Right lobe of liver (tissue), 4 donors: ENCODE data around the gene PNPO.

ENCODE experiments used
- POLR2A ChIP-seq: fragments of 450-650 bp; IDR thresholded peaks from one replicate; pipeline ENCODE4 v1.6.1; 2017; ENCODE audit warnings: antibody characterized with exemption, mild to moderate bottlenecking
- TF ChIP-seq, protein P1 (sequence below), 4 donors: fragments of 200-600 bp in 3 of 4; fragments of 450-650 bp in 1 of 4; IDR thresholded peaks; one replicate each; pipeline versions ENCODE4 v1.5.1 to v1.8.0; 2016 to 2022; ENCODE audit warnings: antibody characterized with exemption in 4 of 4, mild to moderate bottlenecking in 2 of 4
- donor health status: DM: no; HTN: no; CAD: no.
- donor health status: DM: no; HTN: no; CAD: no.
- donor health status: DM: no; HTN: yes; CAD: no.

DNA sequence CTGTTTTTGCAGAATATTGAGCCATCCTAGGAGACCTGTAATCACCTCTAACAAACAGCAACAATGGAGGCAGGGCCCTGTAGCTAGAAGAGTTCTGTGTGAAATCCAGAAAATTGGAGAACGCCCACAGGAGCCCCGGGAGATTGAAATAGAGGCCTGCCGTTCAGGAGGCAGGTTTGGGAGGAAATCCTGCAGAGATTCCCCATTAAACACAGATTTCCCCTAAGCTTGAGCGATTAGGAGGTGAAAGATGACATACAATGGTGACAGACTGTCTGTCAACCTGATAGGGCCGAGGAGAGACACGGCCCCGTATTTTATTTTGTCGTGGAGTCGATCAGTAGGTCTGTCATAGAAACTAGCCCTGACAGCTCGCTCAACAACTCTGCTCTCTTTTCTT lies 47.8 kb downstream of the PNPO start:
- TF ChIP-seq, protein P1, sequence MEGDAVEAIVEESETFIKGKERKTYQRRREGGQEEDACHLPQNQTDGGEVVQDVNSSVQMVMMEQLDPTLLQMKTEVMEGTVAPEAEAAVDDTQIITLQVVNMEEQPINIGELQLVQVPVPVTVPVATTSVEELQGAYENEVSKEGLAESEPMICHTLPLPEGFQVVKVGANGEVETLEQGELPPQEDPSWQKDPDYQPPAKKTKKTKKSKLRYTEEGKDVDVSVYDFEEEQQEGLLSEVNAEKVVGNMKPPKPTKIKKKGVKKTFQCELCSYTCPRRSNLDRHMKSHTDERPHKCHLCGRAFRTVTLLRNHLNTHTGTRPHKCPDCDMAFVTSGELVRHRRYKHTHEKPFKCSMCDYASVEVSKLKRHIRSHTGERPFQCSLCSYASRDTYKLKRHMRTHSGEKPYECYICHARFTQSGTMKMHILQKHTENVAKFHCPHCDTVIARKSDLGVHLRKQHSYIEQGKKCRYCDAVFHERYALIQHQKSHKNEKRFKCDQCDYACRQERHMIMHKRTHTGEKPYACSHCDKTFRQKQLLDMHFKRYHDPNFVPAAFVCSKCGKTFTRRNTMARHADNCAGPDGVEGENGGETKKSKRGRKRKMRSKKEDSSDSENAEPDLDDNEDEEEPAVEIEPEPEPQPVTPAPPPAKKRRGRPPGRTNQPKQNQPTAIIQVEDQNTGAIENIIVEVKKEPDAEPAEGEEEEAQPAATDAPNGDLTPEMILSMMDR (IDR thresholded peaks at IDR 0.05), result no peak
- no peak for TF ChIP-seq POLR2A
